Adrenal gland (tissue), 5 donors: ENCODE measurements around the gene ECT2L.

Experiments used
- POLR2A ChIP-seq, 2 donors: fragments of 450-650 bp; IDR thresholded peaks; one replicate each; pipeline ENCODE4 v1.6.1; 2017; ENCODE audit warnings: antibody characterized with exemption in 2 of 2, mild to moderate bottlenecking in 2 of 2, moderate library complexity in 1 of 2
- TF ChIP-seq, protein P1 (sequence below), 6 experiments: fragments of 450-650 bp in 4 of 6; fragments of 200-600 bp in 2 of 6; sonication (generic) in 1 of 6; IDR thresholded peaks; 1 replicate in 5 of 6; 2 replicates in 1 of 6; pipeline versions ENCODE4 v1.5.1 to v1.8.0; 2016 to 2021; ENCODE audit warnings: antibody characterized with exemption in 6 of 6, mild to moderate bottlenecking in 2 of 6, moderate library complexity in 1 of 6
- donor health status: DM: no; HTN: no; CAD: no.

GRCh38 chr6:138931660-138932059, 135.8 kb downstream of the ECT2L start:
- TF ChIP-seq, protein P1, sequence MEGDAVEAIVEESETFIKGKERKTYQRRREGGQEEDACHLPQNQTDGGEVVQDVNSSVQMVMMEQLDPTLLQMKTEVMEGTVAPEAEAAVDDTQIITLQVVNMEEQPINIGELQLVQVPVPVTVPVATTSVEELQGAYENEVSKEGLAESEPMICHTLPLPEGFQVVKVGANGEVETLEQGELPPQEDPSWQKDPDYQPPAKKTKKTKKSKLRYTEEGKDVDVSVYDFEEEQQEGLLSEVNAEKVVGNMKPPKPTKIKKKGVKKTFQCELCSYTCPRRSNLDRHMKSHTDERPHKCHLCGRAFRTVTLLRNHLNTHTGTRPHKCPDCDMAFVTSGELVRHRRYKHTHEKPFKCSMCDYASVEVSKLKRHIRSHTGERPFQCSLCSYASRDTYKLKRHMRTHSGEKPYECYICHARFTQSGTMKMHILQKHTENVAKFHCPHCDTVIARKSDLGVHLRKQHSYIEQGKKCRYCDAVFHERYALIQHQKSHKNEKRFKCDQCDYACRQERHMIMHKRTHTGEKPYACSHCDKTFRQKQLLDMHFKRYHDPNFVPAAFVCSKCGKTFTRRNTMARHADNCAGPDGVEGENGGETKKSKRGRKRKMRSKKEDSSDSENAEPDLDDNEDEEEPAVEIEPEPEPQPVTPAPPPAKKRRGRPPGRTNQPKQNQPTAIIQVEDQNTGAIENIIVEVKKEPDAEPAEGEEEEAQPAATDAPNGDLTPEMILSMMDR (IDR thresholded peaks at IDR 0.05), result no peak
- TF ChIP-seq POLR2A (IDR thresholded peaks at IDR 0.05), result no peak
